Fibroblast of lung (primary cell): ENCODE measurements around the gene EEF1G. TPM values are rescaled to one million over a fixed set of nuclear protein-coding genes. Genes with fewer than 3 reads are reported as not detected.
A peak's percentile ranks its signal among the peaks of the same experiment; 100 is the strongest.

ENCODE experiments used
- DNase-seq, 2 donors: peaks; one replicate each; pipeline versions ENCODE4 v3.0.0 to v3.0.0-alpha.2; 2010; ENCODE audit warnings: low read depth in 2 of 2
- H2AFZ ChIP-seq: 2 replicates; pipeline ENCODE4 v1.5.1; 2012; ENCODE audit warnings: low read length, control low read depth, inconsistent platforms
- H3K27ac ChIP-seq: 2 replicates; pipeline ENCODE4 v1.5.1; 2011; ENCODE audit warnings: low read length, control low read depth; ENCODE audit not compliant: insufficient read depth
- H3K27me3 ChIP-seq: 2 replicates; pipeline ENCODE4 v1.5.1; 2011; ENCODE audit warnings: mild to moderate bottlenecking, low read length; ENCODE audit not compliant: control insufficient read depth, insufficient read depth
- H3K36me3 ChIP-seq: 2 replicates; pipeline ENCODE4 v1.5.1; 2011; ENCODE audit warnings: low read length; ENCODE audit not compliant: control insufficient read depth, insufficient read depth
- H3K4me1 ChIP-seq: 2 replicates; pipeline ENCODE4 v1.5.1; 2011; ENCODE audit warnings: low read length; ENCODE audit not compliant: control insufficient read depth, insufficient read depth; ENCODE audit errors: extremely low read depth
- H3K4me2 ChIP-seq: 2 replicates; pipeline ENCODE4 v1.5.1; 2011; ENCODE audit warnings: low read length, control low read depth; ENCODE audit not compliant: insufficient read depth; ENCODE audit errors: extremely low read depth
- H3K4me3 ChIP-seq, 4 experiments: fragments of 200-600 bp in 1 of 4; sonication (generic) in 1 of 4; replicated peaks in 1 of 4; 2 replicates each; pipeline ENCODE4 v1.5.1; 2011 to 2016; ENCODE audit warnings: low read length in 4 of 4, low read depth in 3 of 4, mild to moderate bottlenecking in 3 of 4, control low read depth in 2 of 4, inconsistent platforms in 1 of 4, mixed read lengths in 1 of 4; ENCODE audit not compliant: insufficient read depth in 1 of 4; ENCODE audit errors: control extremely low read depth in 1 of 4
- H3K79me2 ChIP-seq: 2 replicates; pipeline ENCODE4 v1.5.1; 2012; ENCODE audit warnings: mild to moderate bottlenecking, low read length, inconsistent platforms; ENCODE audit not compliant: control insufficient read depth, insufficient read depth
- H3K9ac ChIP-seq: 2 replicates; pipeline ENCODE4 v1.5.1; 2011; ENCODE audit warnings: mild to moderate bottlenecking, low read length, control low read depth; ENCODE audit not compliant: insufficient read depth
- H3K9me3 ChIP-seq: 2 replicates; pipeline ENCODE4 v1.5.1; 2012; ENCODE audit warnings: low read depth, low read length; ENCODE audit not compliant: control insufficient read depth, insufficient read depth
- H4K20me1 ChIP-seq: 2 replicates; pipeline ENCODE4 v1.5.1; 2011; ENCODE audit warnings: low read length; ENCODE audit not compliant: control insufficient read depth, insufficient read depth; ENCODE audit errors: extremely low read depth
- EZH2 ChIP-seq: IDR thresholded peaks from 2 replicates; pipeline ENCODE4 v1.5.1; 2012; ENCODE audit warnings: low read length, control low read depth, mild to moderate bottlenecking; ENCODE audit errors: missing control alignments
- polyA plus RNA-seq, 2 donors: library from polyadenylated mRNA; depleted of rRNA in 1 of 2; stranded (reverse) in 1 of 2; unstranded in 1 of 2; fragments of >200 nt; gene quantifications; 2 replicates each; pipeline ENCODE4 v1.2.1, GENCODE V29; 2011 to 2012; ENCODE audit warnings: missing spikeins in 1 of 2
- total RNA-seq: library from RNA; depleted of rRNA; stranded (reverse); fragments of >200 nt; gene quantifications from 2 replicates; pipeline ENCODE4 v1.2.1, GENCODE V29; 2014
- TF ChIP-seq, protein P1 (sequence below), 2 donors: IDR thresholded peaks in 1 of 2; conservative IDR thresholded peaks in 1 of 2; 1 replicate in 1 of 2; 2 replicates in 1 of 2; pipeline ENCODE4 v1.5.1; 2011 to 2012; ENCODE audit warnings: low read length in 2 of 2, control low read depth in 1 of 2, inconsistent platforms in 1 of 2, low read depth in 1 of 2, mild to moderate bottlenecking in 1 of 2

The EEF1G gene
- total and polyA plus RNA-seq, 2 donors (not counting 1 experiment from before 2014, with no cell fraction given), result 1,308 to 1,405 TPM

DNA sequence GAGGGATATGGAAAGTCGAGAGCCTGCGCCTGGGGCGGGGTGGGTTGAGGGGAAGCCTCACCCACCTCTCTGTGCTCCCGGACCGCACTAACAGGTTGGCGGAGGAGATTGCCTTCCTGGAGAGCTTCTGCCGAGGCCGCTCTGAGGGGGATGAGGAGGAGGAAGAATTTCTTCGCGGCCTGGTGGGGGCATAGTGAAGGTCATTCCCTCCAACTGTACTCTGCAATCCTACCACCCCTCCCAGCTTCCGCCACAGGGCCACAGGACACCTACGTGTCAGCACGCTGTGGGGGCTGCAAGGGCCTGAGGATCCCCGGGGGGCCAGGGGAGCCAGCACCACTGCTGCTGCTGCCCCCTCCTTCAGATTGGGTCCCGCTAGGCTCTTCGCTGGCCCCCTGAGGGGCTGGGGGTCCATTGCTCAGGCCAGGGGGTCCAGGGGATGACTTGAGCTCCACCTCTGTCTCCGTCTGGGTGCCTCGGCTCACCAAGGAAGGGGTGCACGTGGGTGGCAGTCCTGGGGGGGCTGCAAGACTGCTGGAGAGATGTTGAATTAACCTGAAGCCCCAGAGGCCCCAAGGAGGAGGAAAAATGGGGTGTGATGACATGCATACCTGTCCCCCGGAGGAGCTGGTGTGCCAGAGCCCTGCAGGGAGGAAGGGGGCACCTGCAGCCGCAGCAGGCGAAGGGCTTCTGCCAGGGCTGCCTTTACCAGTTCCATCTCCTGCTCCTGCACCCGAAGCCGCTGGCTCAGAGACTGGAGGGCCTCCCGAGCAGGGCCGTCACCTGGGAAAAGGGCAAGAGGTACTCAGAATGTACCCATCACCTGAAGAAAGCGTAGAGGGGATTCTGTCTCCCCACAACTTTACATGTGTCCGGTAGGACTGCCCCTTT, 37.4 kb upstream of the EEF1G start:
- DNase-seq, result no peak

DNA sequence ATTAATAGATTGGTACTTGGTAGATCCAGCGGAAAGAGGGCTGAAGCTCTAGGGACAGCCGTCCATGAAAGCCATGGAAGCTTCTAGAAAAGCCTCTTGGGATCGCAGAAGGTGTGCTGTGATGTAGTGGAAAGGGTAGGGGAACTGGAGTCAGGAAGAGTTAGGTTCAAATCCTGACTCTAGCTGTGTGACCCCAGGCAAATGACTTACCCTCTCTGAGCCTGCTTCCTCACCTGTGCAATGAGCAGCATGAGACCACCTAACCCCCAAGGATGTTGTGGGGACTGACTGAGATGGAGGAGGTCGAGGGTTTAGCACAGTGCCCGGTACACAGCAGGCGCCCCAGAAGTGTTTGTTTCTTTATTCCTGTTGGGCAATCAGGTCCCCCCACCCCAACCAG, 36.7 kb upstream of the EEF1G start:
- Histone ChIP-seq H3K4me3 (no peak overlapping the region), H3K79me2 (no peaks in the 10 kb centered on the region), H4K20me1 (no peaks in the 10 kb centered on the region), H3K9me3 (no peaks in the 10 kb centered on the region), H3K4me2 (no peak overlapping the region), H3K9ac (no peak overlapping the region), H3K4me1 (peaks cover 12% of the 10 kb centered on the region), H2AFZ (no peak overlapping the region), H3K27ac (no peak overlapping the region), H3K27me3 (no peaks in the 10 kb centered on the region), H3K36me3 (peaks cover 8% of the 10 kb centered on the region)
- TF ChIP-seq, protein P1, sequence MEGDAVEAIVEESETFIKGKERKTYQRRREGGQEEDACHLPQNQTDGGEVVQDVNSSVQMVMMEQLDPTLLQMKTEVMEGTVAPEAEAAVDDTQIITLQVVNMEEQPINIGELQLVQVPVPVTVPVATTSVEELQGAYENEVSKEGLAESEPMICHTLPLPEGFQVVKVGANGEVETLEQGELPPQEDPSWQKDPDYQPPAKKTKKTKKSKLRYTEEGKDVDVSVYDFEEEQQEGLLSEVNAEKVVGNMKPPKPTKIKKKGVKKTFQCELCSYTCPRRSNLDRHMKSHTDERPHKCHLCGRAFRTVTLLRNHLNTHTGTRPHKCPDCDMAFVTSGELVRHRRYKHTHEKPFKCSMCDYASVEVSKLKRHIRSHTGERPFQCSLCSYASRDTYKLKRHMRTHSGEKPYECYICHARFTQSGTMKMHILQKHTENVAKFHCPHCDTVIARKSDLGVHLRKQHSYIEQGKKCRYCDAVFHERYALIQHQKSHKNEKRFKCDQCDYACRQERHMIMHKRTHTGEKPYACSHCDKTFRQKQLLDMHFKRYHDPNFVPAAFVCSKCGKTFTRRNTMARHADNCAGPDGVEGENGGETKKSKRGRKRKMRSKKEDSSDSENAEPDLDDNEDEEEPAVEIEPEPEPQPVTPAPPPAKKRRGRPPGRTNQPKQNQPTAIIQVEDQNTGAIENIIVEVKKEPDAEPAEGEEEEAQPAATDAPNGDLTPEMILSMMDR (conservative IDR thresholded peaks at IDR 0.05 in 1 of 2, IDR thresholded peaks at IDR 0.05 in 1 of 2; ENCODE audit: low read depth in 1 of 2, low read length in 2 of 2), result no peak
- no peak for TF ChIP-seq EZH2
- DNase-seq, result no peak

More for the DNA sequence above, 37.4 kb upstream of the EEF1G start:
- Histone ChIP-seq H3K36me3 (peaks cover 4% of the 10 kb centered on the region), H4K20me1 (no peaks in the 10 kb centered on the region), H2AFZ (peak overlapping the region; percentile 79), H3K9me3 (no peaks in the 10 kb centered on the region), H3K4me1 (peaks cover 12% of the 10 kb centered on the region), H3K79me2 (no peaks in the 10 kb centered on the region), H3K4me2 (peak overlapping the region; percentile 93), H3K27me3 (no peaks in the 10 kb centered on the region), H3K4me3 (peak overlapping the region; percentile 69 to 87 (median 79)), H3K27ac (peak overlapping the region; percentile 83), H3K9ac (peak overlapping the region; percentile 61)
- no peak for TF ChIP-seq EZH2
- TF ChIP-seq, protein P1 (conservative IDR thresholded peaks at IDR 0.05 in 1 of 2, IDR thresholded peaks at IDR 0.05 in 1 of 2; ENCODE audit: low read depth in 1 of 2, low read length in 2 of 2), result no peak

DNA sequence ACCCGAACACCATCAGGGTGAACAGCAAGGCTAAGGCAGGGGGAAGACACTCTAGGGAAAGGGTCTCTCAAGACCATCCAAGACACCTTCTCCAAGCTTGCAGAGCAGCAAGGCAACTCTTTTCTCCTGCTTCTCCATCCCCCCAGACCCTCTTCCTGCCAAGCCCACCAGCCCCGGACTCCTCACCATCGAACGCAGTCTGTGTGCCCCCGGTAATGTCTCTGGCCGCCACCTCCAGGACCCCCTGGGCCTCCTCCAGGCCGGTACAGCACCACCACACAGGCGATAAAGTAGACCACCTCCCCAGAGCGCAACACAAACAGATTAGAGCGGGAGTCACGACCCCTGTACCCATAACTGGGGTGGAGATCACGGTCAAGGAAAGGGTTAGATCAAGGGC, 35.1 kb upstream of the EEF1G start:
- no peak overlapping the region for H3K4me3 ChIP-seq
- no peak overlapping the region for H3K9ac ChIP-seq
- H3K27me3 ChIP-seq, result no peaks in the 10 kb centered on the region
- H3K9me3 ChIP-seq, result no peaks in the 10 kb centered on the region
- no peak overlapping the region for H3K4me2 ChIP-seq
- DNase-seq, result no peak
- no peak overlapping the region for H3K27ac ChIP-seq
- H3K36me3 ChIP-seq, result peaks cover 9% of the 10 kb centered on the region
- no peak for TF ChIP-seq EZH2
- TF ChIP-seq, protein P1 (conservative IDR thresholded peaks at IDR 0.05 in 1 of 2, IDR thresholded peaks at IDR 0.05 in 1 of 2; ENCODE audit: low read depth in 1 of 2, low read length in 2 of 2), result no peak
- H3K79me2 ChIP-seq, result no peaks in the 10 kb centered on the region
- H3K4me1 ChIP-seq, result peaks cover 12% of the 10 kb centered on the region
- no peaks in the 10 kb centered on the region for H4K20me1 ChIP-seq
- H2AFZ ChIP-seq, result no peak overlapping the region
